Measurements from ENCODE around the gene PPIA.

GRCh38 chr7:44771358-44771757 lies 25.1 kb upstream of the PPIA start:
- TF ChIP-seq POLR2AphosphoS5 (IDR thresholded peaks at IDR 0.05) (no peak), CTCF (IDR thresholded peaks at IDR 0.05; ENCODE audit: poor library complexity, severe bottlenecking) (no peak), EZH2 (IDR thresholded peaks at IDR 0.05; ENCODE audit: borderline replicate concordance, insufficient read depth, low read length, poor library complexity, severe bottlenecking) (no peak), EP300 (conservative IDR thresholded peaks at IDR 0.05; ENCODE audit: poor library complexity, severe bottlenecking) (no peak), SMC3 (conservative IDR thresholded peaks at IDR 0.05; ENCODE audit: poor library complexity) (no peak), MXI1 (conservative IDR thresholded peaks at IDR 0.05; ENCODE audit: poor library complexity, severe bottlenecking) (no peak), TAF1 (IDR thresholded peaks at IDR 0.05; ENCODE audit: low read depth) (no peak)
- TF ChIP-seq, protein P1, sequence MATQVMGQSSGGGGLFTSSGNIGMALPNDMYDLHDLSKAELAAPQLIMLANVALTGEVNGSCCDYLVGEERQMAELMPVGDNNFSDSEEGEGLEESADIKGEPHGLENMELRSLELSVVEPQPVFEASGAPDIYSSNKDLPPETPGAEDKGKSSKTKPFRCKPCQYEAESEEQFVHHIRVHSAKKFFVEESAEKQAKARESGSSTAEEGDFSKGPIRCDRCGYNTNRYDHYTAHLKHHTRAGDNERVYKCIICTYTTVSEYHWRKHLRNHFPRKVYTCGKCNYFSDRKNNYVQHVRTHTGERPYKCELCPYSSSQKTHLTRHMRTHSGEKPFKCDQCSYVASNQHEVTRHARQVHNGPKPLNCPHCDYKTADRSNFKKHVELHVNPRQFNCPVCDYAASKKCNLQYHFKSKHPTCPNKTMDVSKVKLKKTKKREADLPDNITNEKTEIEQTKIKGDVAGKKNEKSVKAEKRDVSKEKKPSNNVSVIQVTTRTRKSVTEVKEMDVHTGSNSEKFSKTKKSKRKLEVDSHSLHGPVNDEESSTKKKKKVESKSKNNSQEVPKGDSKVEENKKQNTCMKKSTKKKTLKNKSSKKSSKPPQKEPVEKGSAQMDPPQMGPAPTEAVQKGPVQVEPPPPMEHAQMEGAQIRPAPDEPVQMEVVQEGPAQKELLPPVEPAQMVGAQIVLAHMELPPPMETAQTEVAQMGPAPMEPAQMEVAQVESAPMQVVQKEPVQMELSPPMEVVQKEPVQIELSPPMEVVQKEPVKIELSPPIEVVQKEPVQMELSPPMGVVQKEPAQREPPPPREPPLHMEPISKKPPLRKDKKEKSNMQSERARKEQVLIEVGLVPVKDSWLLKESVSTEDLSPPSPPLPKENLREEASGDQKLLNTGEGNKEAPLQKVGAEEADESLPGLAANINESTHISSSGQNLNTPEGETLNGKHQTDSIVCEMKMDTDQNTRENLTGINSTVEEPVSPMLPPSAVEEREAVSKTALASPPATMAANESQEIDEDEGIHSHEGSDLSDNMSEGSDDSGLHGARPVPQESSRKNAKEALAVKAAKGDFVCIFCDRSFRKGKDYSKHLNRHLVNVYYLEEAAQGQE (IDR thresholded peaks at IDR 0.05; ENCODE audit: borderline replicate concordance) = no peak

All from neural cell (in vitro differentiated cells).